H1 (cell line): ENCODE measurements around the gene MPDU1. TPM values are rescaled to one million over a fixed set of nuclear protein-coding genes. Genes with fewer than 3 reads are reported as not detected.
"Not testable (repeated sequence)": the region's sequence is repeated elsewhere in the genome, so short reads cannot be mapped to it uniquely, and the experiment has no call there.

Experiments
- CTCF ChIA-PET: fragments of 300-600 bp; sonication (Branson Sonifier 250); formaldehyde crosslinking; loops from one replicate; lab custom pipeline; 2021; ENCODE audit not compliant: partially characterized antibody; lab: Charles Lee
- POLR2A ChIA-PET: fragments of 300-600 bp; sonication (Branson Sonifier 250); formaldehyde crosslinking; loops from one replicate; lab custom pipeline; 2021; ENCODE audit warnings: inconsistent platforms; ENCODE audit not compliant: partially characterized antibody; lab: Charles Lee
- DNase-seq, 2 experiments: peaks; one replicate each; pipeline versions ENCODE4 v3.0.0 to v3.0.0-alpha.2; 2010 to 2022; ENCODE audit warnings: low spot score in 2 of 2, low read depth in 1 of 2, mixed read lengths in 1 of 2
- FAIRE-seq: peaks from 2 replicates; lab custom pipeline; 2011; peaks lifted over from hg19 to GRCh38; lab: Jason Lieb, UNC
- H2AFZ ChIP-seq: 2 replicates; pipeline ENCODE4 v1.8.1; 2012; ENCODE audit warnings: low read length, inconsistent platforms
- H2AK5ac ChIP-seq: 2 replicates; pipeline ENCODE4 v1.6.1; 2013; ENCODE audit warnings: low read depth, low read length
- H2BK120ac ChIP-seq: replicated peaks from 2 replicates; pipeline ENCODE3; 2013; ENCODE audit warnings: low read depth, low read length, inconsistent platforms
- H2BK12ac ChIP-seq: 2 replicates; pipeline ENCODE4 v1.6.1; 2013; ENCODE audit warnings: low read depth, low read length
- H2BK15ac ChIP-seq: 2 replicates; pipeline ENCODE4 v1.6.1; 2013; ENCODE audit warnings: low read length
- H2BK20ac ChIP-seq: 2 replicates; pipeline ENCODE4 v1.6.1; 2013; ENCODE audit warnings: low read length
- H2BK5ac ChIP-seq: 2 replicates; pipeline ENCODE4 v1.6.1; 2013; ENCODE audit warnings: low read depth, low read length
- H3K14ac ChIP-seq: 2 replicates; pipeline ENCODE4 v1.6.1; 2013; ENCODE audit warnings: inconsistent platforms; ENCODE audit not compliant: insufficient read length
- H3K18ac ChIP-seq: 2 replicates; pipeline ENCODE4 v1.6.1; 2013; ENCODE audit warnings: low read length; ENCODE audit errors: extremely low read depth
- H3K23ac ChIP-seq: 2 replicates; pipeline ENCODE4 v1.6.1; 2013; ENCODE audit warnings: inconsistent platforms; ENCODE audit not compliant: insufficient read length
- H3K23me2 ChIP-seq: 2 replicates; pipeline ENCODE4 v1.6.1; 2013; ENCODE audit warnings: low read depth, low read length
- H3K27ac ChIP-seq: 2 replicates; pipeline ENCODE4 v1.6.1; 2011; ENCODE audit warnings: low read depth, low read length, inconsistent platforms
- H3K27me3 ChIP-seq, 4 experiments: replicated peaks in 1 of 4; 1 replicate in 1 of 4; 2 replicates in 3 of 4; pipeline versions ENCODE4 v1.6.1 to v1.8.1; 2011 to 2013; ENCODE audit warnings: low read length in 3 of 4, mild to moderate bottlenecking in 3 of 4, inconsistent platforms in 2 of 4, mixed read lengths in 2 of 4, moderate library complexity in 1 of 4; ENCODE audit not compliant: control insufficient read depth in 3 of 4, insufficient read depth in 3 of 4; ENCODE audit errors: extremely low read depth in 1 of 4
- H3K36me3 ChIP-seq, 4 experiments: 2 replicates each; pipeline versions ENCODE4 v1.6.1 to v1.8.1; 2011 to 2013; ENCODE audit warnings: mild to moderate bottlenecking in 4 of 4, low read length in 3 of 4, moderate library complexity in 2 of 4, control low read depth in 1 of 4, inconsistent platforms in 1 of 4; ENCODE audit not compliant: insufficient read depth in 4 of 4, control insufficient read depth in 2 of 4
- H3K4ac ChIP-seq: replicated peaks from 2 replicates; pipeline ENCODE3; 2013; ENCODE audit warnings: low read length, low read depth, mixed read lengths, inconsistent platforms; ENCODE audit not compliant: insufficient read length
- H3K4me1 ChIP-seq, 4 experiments: replicated peaks in 1 of 4; 1 replicate in 1 of 4; 2 replicates in 3 of 4; pipeline versions ENCODE4 v1.6.1 to v1.8.1; 2011 to 2013; ENCODE audit warnings: low read length in 3 of 4, inconsistent platforms in 2 of 4, mixed read lengths in 1 of 4; ENCODE audit not compliant: insufficient read depth in 4 of 4, control insufficient read depth in 3 of 4
- H3K4me2 ChIP-seq, 2 experiments: 2 replicates each; pipeline versions ENCODE4 v1.6.1 to v1.8.1; 2011 to 2013; ENCODE audit warnings: low read depth in 2 of 2, low read length in 2 of 2, control low read depth in 1 of 2, inconsistent platforms in 1 of 2, mild to moderate bottlenecking in 1 of 2; ENCODE audit not compliant: insufficient read depth in 1 of 2
- H3K4me3 ChIP-seq, 4 experiments: fragments of 200-600, 300-600 bp in 1 of 4; sonication (generic), shearing (Covaris generic), sonication (Bioruptor Twin) in 1 of 4; 2 replicates each; pipeline versions ENCODE4 v1.5.1 to v1.8.1; 2011 to 2016; ENCODE audit warnings: low read length in 4 of 4, low read depth in 3 of 4, control low read depth in 2 of 4, inconsistent platforms in 2 of 4, mild to moderate bottlenecking in 2 of 4, mixed read lengths in 1 of 4, moderate library complexity in 1 of 4; ENCODE audit not compliant: insufficient read depth in 2 of 4; ENCODE audit errors: extremely low read depth in 1 of 4
- H3K56ac ChIP-seq: replicated peaks from 2 replicates; pipeline ENCODE3; 2013; ENCODE audit warnings: low read depth, mild to moderate bottlenecking, mixed read lengths, low read length, inconsistent platforms; ENCODE audit not compliant: insufficient read length
- H3K79me1 ChIP-seq: 2 replicates; pipeline ENCODE4 v1.6.1; 2013; ENCODE audit warnings: low read depth, low read length, control low read depth
- H3K79me2 ChIP-seq, 2 experiments: 2 replicates each; pipeline versions ENCODE4 v1.6.1 to v1.8.1; 2012 to 2013; ENCODE audit warnings: low read length in 2 of 2, mild to moderate bottlenecking in 2 of 2, inconsistent platforms in 1 of 2; ENCODE audit not compliant: insufficient read depth in 2 of 2, control insufficient read depth in 1 of 2
- H3K9ac ChIP-seq, 4 experiments: replicated peaks in 1 of 4; 1 replicate in 1 of 4; 2 replicates in 3 of 4; pipeline versions ENCODE4 v1.6.1 to v1.8.1; 2011 to 2013; ENCODE audit warnings: low read depth in 3 of 4, low read length in 3 of 4, control low read depth in 2 of 4, mild to moderate bottlenecking in 2 of 4, moderate library complexity in 2 of 4, inconsistent platforms in 1 of 4; ENCODE audit errors: extremely low read depth in 1 of 4
- H3K9me3 ChIP-seq, 2 experiments: 2 replicates each; pipeline versions ENCODE4 v1.6.1 to v1.8.1; 2012 to 2013; ENCODE audit warnings: mild to moderate bottlenecking in 2 of 2, moderate library complexity in 2 of 2, control low read depth in 1 of 2, inconsistent platforms in 1 of 2, low read depth in 1 of 2, low read length in 1 of 2, mixed read lengths in 1 of 2; ENCODE audit not compliant: insufficient read depth in 2 of 2
- H4K20me1 ChIP-seq, 2 experiments: replicated peaks in 1 of 2; 2 replicates each; pipeline versions ENCODE3 to v1.8.1; 2011 to 2013; ENCODE audit warnings: inconsistent platforms in 2 of 2, low read length in 2 of 2, mild to moderate bottlenecking in 1 of 2; ENCODE audit not compliant: insufficient read depth in 2 of 2, control insufficient read depth in 1 of 2
- H4K5ac ChIP-seq: 2 replicates; pipeline ENCODE4 v1.6.1; 2013; ENCODE audit warnings: low read length, low read depth, mixed read lengths, inconsistent platforms; ENCODE audit not compliant: insufficient read length
- H4K8ac ChIP-seq: 2 replicates; pipeline ENCODE4 v1.8.0; 2013; ENCODE audit warnings: mild to moderate bottlenecking, moderate library complexity, low read length, inconsistent platforms; ENCODE audit not compliant: insufficient read depth; ENCODE audit errors: extremely low read depth
- H4K91ac ChIP-seq: replicated peaks from 2 replicates; pipeline ENCODE3; 2013; ENCODE audit warnings: low read length, mixed read lengths, inconsistent platforms; ENCODE audit not compliant: insufficient read length
- WGBS, 2 experiments: shearing (Covaris generic) in 1 of 2; methylation state at CpG; one replicate each; pipeline versions ENCODE4 v1.1.6 to v1.1.7; 2013 to 2015; ENCODE audit warnings: low lambda C conversion rate in 2 of 2, mixed read lengths in 2 of 2, inconsistent platforms in 1 of 2, low coverage in 1 of 2, missing lambda C conversion rate in 1 of 2; ENCODE audit not compliant: insufficient replicate concordance in 2 of 2, insufficient coverage in 1 of 2, insufficient read length in 1 of 2; ENCODE audit errors: extremely low coverage in 1 of 2, missing lambda C conversion rate in 1 of 2; 5-methylcytosine and 5-hydroxymethylcytosine counted together
- polyA plus RNA-seq, 7 experiments: library from polyadenylated mRNA; depleted of rRNA in 3 of 7; stranded (reverse) in 5 of 7; unstranded in 2 of 7; fragments of >200 nt in 5 of 7; fragments of 200-250 nt in 2 of 7; gene quantifications; 1 replicate in 5 of 7; 2 replicates in 1 of 7; 4 replicates in 1 of 7; pipeline versions ENCODE4 v1.2.1 to v1.2.3, GENCODE V29; 2011 to 2013; ENCODE audit warnings: missing spikeins in 2 of 7, mixed read lengths in 2 of 7
- total RNA-seq: library from RNA; stranded (reverse); fragmentation: NEBNext Ultra II Directional; extraction: Animal tissue kit (Norgen Biotek cat#: 25700); gene quantifications from 2 replicates; pipeline ENCODE4 v1.2.1, GENCODE V29; 2021

Gene MPDU1
- total and polyA plus RNA-seq, 2 of the 8 experiments (the other 6 are each of a cell fraction or from before 2014, with no cell fraction given): 63.2 to 142 TPM

DNA sequence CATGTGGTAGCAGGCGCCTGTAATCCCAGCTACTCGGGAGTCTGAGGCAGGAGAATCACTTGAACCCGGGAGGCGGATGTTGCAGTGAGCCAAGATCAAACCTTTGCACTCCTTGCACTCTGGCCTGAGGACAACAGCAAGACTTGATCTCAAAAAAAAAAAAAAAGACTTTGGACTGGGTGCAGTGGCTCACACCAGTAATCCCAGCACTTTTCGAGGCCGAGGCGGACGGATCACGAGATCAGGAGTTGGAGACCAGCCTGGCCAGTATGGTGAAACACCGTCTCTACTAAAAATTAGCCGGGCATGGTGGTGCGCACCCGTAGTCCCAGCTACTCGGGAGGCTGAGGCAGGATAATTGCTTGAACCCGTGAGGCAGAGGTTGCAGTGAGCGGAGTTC is 42.1 kb downstream of the MPDU1 start:
- not testable (repeated sequence) for H3K14ac ChIP-seq, H4K20me1 ChIP-seq, H4K5ac ChIP-seq, H2BK5ac ChIP-seq, H3K56ac ChIP-seq, H3K9me3 ChIP-seq, H3K23ac ChIP-seq, H3K27me3 ChIP-seq, H2BK120ac ChIP-seq, H3K23me2 ChIP-seq, H2BK20ac ChIP-seq, H3K27ac ChIP-seq, H3K79me2 ChIP-seq, H3K4me1 ChIP-seq, H2AK5ac ChIP-seq, H3K4me3 ChIP-seq, H3K79me1 ChIP-seq, H3K36me3 ChIP-seq, H3K4ac ChIP-seq, H2BK15ac ChIP-seq, H2BK12ac ChIP-seq, H3K4me2 ChIP-seq, H3K9ac ChIP-seq, FAIRE-seq, DNase-seq, H4K91ac ChIP-seq, H3K18ac ChIP-seq, H2AFZ ChIP-seq, H4K8ac ChIP-seq
- WGBS, 2 experiments: 97% methylated on average over 15 of the region's 16 CpGs; no CpG with 5 or more reads in 1 of the 2 experiments
- CTCF ChIA-PET: interaction anchor here (1.5 to 3.7 kb wide), 2 partner anchors 47 to 62 kb away, joined by 8 to 20 read pairs; partner anchors contain the start of genes TP53 and WRAP53
- POLR2A ChIA-PET: interaction anchor here (2.7 to 79.4 kb wide), 3 partner anchors 11 to 41 kb away, joined by 15 to 2272 read pairs (median 19); partner anchors contain the start of genes ATP1B2, FXR2, SOX15 and TP53
